ENCODE measurements around the gene CRIP3. TPM values are rescaled to one million over a fixed set of nuclear protein-coding genes. Genes with fewer than 3 reads are reported as not detected.
A peak's percentile ranks its signal among the peaks of the same experiment; 100 is the strongest.

Gene CRIP3
- total RNA-seq, 2 donors from 2014 or later, result 2.0 TPM; not detected in 1

DNA sequence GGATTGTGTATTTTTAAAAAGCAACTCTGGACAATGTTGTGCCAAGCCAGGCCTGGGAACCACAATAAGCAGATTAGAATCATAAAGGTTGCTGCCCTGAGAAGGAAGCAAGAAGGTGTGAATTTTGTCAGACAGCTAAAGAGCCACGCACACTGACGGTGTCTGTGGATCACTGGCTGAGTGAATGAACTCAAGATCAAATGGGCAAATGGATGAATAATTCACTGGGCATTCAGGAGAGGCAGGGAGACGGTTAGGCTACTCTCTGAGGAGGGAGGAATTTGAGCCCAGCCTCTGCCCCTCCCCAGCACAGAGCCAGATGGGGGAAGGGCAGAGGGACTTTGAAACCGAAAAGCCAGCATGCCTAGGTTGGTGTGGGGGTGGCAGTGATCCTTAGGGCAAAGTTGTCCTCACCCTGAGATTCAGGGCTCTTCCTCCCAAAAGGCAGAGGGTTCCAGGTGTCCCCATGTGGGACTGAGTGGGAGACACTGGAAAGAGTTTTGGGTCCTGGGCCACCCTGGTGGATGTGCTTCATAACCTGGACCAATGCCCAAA is 30.0 kb downstream of the CRIP3 start:
- peaks cover 20 to 32% of the 10 kb centered on the region in 2 donors for H3K27me3 Mint-ChIP-seq
- ATAC-seq (no peak), DNase-seq (ENCODE audit: low spot score) (no peak)
- no peak overlapping the region for H3K27ac Mint-ChIP-seq
- peaks cover 12 to 22% of the 10 kb centered on the region in 2 donors for H3K4me1 Mint-ChIP-seq (ENCODE audit: low read depth in 2 of 2)
- H3K36me3 Mint-ChIP-seq, result no peaks in the 10 kb centered on the region
- H3K4me3 Mint-ChIP-seq, result no peak overlapping the region
- no peaks in the 10 kb centered on the region for H3K9me3 Mint-ChIP-seq

DNA sequence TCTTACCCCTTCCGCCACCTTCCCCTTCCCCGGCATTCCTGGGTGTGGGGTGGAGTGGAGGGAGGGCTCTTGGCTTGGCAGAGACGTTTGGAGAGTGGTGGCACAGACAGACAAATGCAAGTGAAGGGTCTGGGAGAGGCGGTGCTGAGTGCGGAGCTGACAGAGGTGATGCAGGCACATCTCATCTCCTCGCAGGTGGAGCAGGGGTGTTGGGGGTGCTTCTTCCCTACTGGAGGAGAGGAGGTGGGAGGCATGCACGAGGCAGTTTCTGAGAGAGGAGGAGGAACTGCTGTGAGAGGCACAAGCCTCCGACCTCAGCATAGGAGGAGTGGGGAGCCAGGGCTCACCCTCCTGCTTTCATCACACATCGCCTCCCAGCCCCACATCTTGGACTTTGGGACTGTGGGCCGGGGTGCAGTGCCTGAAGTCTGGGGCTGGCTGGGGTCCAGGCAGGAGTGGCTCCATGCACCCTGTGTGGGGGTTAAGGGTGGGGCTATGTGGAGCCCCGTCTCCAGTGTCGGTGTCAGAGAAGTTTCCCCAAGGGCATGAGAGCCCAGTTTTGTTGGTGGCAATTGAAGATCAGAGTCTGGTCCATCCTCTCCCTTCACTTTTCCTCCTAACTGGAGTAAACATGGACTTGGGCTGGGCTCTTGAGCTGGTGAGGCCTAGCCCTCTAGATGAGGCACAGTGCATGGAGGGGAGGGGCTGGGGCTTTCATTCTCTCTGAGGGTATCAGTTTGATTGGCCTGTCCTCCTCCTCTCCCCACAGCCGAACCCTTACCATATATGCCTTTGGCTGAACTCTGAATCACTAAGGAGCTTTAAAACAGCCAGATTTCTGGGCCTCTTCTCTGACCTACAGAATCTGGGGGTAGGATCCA is 30.7 kb downstream of the CRIP3 start:
- no peak overlapping the region for H3K4me3 Mint-ChIP-seq
- no peak for DNase-seq (ENCODE audit: low spot score)
- no peak overlapping the region for H3K27ac Mint-ChIP-seq
- peaks cover 20 to 32% of the 10 kb centered on the region in 2 donors for H3K27me3 Mint-ChIP-seq
- H3K4me1 Mint-ChIP-seq (ENCODE audit: low read depth in 2 of 2), result peaks cover 12 to 25% of the 10 kb centered on the region in 2 donors
- no peaks in the 10 kb centered on the region for H3K36me3 Mint-ChIP-seq
- no peaks in the 10 kb centered on the region for H3K9me3 Mint-ChIP-seq
- ATAC-seq, result no peak

DNA sequence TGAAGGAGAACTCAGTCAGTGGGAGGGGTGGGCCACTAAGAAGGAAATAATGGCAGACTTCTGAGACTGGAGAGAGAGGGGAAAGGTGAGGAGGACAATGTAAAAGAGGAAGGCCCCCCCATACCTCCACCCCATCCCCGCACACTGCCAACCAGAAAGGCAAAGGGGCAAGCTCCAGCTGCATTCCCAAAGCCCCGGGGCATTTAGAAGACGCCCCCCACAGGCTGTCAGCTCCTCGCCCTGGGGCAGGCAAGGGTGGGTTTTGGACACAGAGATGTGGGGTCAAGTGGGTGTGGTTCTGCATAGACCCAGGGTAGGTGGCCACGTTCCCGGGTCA is 31.4 kb downstream of the CRIP3 start:
- ATAC-seq (no peak), DNase-seq (ENCODE audit: low spot score) (no peak)
- Mint-ChIP-seq H3K4me3 (peak overlapping the region; percentile 88), H3K4me1 (ENCODE audit: low read depth in 2 of 2) (peaks cover 12 to 25% of the 10 kb centered on the region in 2 donors), H3K27me3 (peaks cover 20 to 29% of the 10 kb centered on the region in 2 donors), H3K27ac (no peak overlapping the region), H3K36me3 (no peaks in the 10 kb centered on the region), H3K9me3 (no peaks in the 10 kb centered on the region)

DNA sequence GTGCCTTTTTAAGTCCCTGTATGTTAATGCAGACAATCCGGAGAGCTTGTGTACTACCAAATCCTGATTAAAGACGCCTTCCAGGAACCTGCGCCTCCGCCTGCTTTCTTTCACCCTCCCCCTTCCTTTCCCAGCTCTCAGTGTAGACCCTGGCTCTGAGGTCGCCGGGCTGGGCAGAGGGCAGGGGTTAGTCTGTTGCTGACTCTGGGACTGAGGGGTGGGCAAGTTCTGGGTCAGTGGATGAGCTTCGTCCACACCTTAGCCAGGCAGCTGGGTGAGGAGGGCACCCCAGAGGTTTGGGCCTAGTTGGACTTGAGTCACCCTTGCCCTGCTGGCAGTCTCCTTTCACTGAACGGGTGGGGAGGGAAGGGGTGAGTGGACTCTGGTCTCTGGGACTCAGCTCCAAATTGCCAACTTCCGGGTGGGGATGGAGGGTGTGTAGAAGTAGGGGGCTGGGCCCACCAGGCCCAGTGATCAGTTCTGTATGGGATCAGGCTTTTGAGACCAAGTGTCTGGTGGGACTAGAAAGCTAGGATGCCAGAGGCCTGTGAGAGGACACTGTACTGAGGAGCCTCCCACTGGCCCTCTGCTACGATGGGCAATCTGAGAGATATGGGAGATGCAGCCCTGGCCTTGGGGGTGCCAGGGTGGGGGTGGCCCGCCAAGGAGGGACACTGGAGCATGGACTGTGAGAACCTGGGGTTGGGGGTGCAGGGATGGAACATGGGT is 31.9 kb downstream of the CRIP3 start:
- Mint-ChIP-seq H3K9me3 (no peaks in the 10 kb centered on the region), H3K27ac (no peak overlapping the region), H3K27me3 (peaks cover 20 to 28% of the 10 kb centered on the region in 2 donors), H3K36me3 (no peaks in the 10 kb centered on the region), H3K4me1 (ENCODE audit: low read depth in 2 of 2) (peaks cover 12 to 25% of the 10 kb centered on the region in 2 donors), H3K4me3 (peak overlapping the region; percentile 88)
- DNase-seq (ENCODE audit: low spot score) (no peak), ATAC-seq (no peak)

DNA sequence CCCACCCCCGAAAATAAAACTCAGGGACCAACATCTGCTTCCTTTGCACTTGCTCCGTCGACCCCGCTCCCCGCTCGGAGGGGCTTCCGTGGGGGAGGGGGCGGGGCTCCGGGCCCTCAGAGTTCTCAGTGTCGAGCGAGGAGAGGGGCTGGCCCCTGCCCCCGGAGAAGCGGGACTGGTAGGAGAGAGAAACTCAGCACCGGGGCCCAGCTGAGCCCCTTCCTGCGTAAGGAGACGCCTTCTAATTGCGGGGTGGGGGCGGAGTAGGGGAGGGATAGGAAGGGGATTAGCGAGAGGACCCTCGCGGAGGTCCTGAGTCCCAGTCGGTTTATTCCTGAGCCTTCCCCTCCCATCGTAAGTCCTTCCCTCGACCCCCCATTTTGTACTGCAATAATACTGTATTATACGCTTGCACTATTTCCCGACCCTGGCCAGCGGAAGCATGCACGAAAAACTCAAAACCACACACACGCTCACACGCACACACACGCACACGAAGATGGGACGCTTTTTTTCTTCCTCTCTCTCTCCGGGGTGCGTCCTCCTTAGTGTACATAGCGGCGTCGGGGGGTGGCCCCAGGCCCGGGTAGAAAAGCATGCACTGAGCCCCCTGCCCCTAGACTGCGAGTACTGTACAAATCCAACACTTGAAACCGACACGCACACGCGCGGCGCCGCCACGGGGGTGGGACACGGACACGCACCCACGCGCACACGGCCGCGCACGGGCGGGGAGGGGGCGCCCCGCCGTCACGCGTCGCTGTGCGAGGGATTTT is 32.6 kb downstream of the CRIP3 start:
- peak overlapping the region; percentile 88 for H3K4me3 Mint-ChIP-seq
- H3K4me1 Mint-ChIP-seq (ENCODE audit: low read depth in 2 of 2), result peaks cover 12 to 25% of the 10 kb centered on the region in 2 donors
- H3K9me3 Mint-ChIP-seq, result no peaks in the 10 kb centered on the region
- H3K27ac Mint-ChIP-seq, result no peak overlapping the region
- H3K36me3 Mint-ChIP-seq, result no peaks in the 10 kb centered on the region
- no peak for DNase-seq (ENCODE audit: low spot score)
- ATAC-seq, result peak in 1 of 2 donors; percentile 26
- peaks cover 17 to 22% of the 10 kb centered on the region in 2 donors for H3K27me3 Mint-ChIP-seq

DNA sequence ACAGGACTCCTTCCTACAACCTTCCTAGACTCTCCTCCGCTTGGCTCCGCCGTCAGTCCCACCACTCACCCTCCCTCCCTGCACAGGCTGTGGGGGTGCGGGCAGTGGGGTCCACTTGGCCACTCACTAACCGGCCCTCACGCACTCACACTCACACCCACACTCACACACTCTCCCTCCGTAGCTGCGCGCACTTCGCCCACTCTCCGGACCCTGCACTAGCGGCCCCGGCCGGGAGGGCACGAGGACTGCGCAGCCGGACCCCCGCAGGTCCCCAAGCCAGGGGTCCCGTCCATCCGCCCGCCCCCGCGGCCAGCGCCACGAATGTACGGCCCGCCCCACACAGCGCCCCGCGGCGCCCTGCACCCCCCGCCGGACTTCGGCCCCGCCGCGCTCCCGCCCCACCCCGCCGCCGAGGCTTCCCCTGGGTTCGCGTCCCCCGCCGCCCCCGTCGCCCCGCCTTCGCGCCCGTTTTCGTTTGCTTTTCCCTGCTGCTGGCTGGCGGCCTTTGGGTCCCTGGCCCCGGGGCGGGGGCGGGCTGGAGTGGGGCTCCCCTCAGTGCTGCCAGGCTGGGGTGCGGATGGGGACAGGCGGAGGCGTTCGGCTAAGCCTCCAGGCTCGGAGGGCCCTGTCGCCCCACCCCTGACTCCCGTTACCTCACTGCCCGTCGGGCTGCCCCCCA is 33.6 kb downstream of the CRIP3 start:
- ATAC-seq (peak; percentile 29 to 43), DNase-seq (ENCODE audit: low spot score) (no peak)
- Mint-ChIP-seq H3K4me1 (ENCODE audit: low read depth in 2 of 2) (peaks cover 12 to 27% of the 10 kb centered on the region in 2 donors), H3K27ac (no peak overlapping the region), H3K9me3 (no peaks in the 10 kb centered on the region), H3K4me3 (no peak overlapping the region), H3K36me3 (no peaks in the 10 kb centered on the region), H3K27me3 (peaks cover 8 to 20% of the 10 kb centered on the region in 2 donors)

DNA sequence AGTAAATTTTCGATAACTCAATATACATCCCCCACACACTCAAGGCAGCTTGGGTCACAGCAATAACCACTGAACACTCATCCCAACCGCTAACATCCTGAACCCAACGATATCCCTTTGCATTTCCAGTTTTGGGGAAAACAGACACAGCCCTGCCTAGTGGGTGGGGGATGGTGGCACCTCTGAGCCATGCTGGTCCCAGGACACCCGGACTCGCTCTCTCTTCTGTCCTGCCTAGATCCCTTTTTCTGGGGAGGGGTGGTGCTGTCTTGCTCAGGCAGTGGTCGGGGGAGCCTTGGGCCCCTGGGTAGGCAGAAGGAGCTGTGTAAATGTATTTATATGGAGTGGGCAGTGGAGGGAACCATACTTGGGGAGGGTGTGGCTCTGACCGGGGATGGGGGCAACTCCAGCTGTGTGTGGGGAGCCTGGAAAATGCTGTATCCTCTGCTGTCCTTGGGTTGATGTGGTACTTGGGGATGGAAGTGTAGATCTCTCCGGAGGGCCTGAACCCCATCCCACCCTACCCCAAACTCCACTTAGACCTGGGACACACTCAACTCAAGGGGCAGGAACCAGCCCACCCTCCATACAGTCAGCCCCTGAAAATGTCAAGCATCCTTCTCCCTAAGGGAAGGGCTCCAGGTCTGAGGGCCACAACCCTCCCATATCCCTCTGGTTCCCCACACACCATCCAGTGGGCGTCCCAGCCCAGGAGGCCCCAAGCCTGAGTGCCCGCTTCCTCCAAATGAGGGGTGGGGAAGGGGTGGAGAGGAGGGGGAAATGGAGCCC is 34.3 kb downstream of the CRIP3 start:
- Mint-ChIP-seq H3K27ac (no peak overlapping the region), H3K36me3 (no peaks in the 10 kb centered on the region), H3K4me3 (no peak overlapping the region), H3K4me1 (ENCODE audit: low read depth in 2 of 2) (peaks cover 12 to 28% of the 10 kb centered on the region in 2 donors), H3K9me3 (no peaks in the 10 kb centered on the region), H3K27me3 (peaks cover 8 to 22% of the 10 kb centered on the region in 2 donors)
- no peak for ATAC-seq
- DNase-seq (ENCODE audit: low spot score), result peak; percentile 39

DNA sequence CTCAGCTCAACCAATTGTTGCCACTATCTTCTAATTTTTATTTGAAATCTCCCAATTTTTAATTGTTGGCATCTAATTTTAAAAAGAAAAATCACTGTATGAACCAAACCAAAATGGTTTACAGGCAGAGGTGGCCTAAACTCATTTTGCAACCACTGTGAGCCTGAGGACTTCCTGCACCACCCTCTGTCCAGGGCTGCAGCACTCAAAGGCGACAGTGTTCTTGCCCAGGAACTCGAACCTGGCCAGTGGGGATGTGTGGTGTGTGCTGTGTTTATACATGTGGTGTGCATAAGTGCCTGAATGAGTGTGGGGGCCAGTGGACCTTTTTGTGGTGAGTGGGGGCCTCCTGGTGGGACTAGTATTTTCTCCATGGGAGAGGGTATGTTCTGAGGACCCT is 34.9 kb downstream of the CRIP3 start:
- Mint-ChIP-seq H3K4me3 (no peak overlapping the region), H3K27ac (no peak overlapping the region), H3K4me1 (ENCODE audit: low read depth in 2 of 2) (peaks cover 17 to 33% of the 10 kb centered on the region in 2 donors), H3K9me3 (no peaks in the 10 kb centered on the region), H3K27me3 (peaks cover 8 to 26% of the 10 kb centered on the region in 2 donors), H3K36me3 (no peaks in the 10 kb centered on the region)
- no peak for ATAC-seq
- DNase-seq (ENCODE audit: low spot score), result peak; percentile 15

DNA sequence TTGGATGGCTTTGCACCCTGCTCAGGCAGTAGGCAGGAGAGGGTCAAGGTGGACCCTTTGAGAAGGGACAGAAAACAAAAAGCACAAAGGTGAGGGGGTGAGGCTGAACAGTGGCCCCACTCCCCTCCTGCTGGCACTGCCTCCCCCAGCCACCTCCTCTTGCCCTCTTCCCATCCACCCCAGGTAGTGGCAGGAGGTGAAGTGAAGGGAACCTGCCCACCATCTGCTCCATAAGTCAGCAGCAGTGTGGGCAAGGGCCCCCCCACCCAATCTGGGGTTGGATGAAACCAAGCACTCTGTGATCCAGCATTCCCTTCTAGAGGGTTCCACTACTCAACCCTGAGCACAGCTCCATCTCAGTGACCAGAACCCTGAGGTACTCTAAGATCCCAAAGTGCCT is 36.7 kb downstream of the CRIP3 start:
- peaks cover 8 to 24% of the 10 kb centered on the region in 2 donors for H3K27me3 Mint-ChIP-seq
- H3K36me3 Mint-ChIP-seq, result no peaks in the 10 kb centered on the region

DNA sequence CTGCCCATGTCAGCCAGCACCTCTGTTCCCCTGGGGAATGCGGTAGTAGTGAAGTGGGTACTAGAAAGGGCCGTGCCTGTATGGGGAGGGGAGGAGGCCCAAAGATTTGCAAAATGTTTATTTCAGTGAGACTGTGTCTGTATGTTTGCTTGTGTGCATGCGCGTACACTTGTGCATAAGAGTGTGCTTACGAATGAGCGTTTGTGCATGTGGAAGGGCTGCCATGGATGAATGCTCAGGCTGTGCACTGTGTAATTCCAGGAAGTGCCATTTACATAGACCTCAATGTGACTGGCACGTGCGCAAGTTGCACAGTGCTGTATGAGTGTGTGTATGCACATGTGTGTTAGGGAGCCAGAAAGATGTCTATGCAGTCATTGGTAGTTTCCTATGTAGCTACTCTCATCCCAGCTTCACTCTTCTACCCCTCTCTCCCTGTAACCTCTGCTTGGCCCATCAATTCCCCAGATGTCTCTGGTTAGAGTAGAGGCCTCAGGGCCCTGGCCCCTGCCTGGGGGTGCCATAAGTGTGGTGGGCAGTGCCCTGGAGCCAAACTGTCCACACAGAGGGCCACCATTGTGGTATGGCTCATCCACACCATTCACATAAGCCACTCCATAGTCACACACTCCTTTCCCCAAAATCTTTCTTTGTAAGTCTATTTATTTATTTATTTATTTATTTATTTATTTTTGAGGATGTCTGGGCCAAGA is 37.4 kb downstream of the CRIP3 start:
- H3K4me1 Mint-ChIP-seq (ENCODE audit: low read depth in 2 of 2), result peaks cover 11 to 23% of the 10 kb centered on the region in 2 donors
- H3K27ac Mint-ChIP-seq, result no peak overlapping the region
- no peaks in the 10 kb centered on the region for H3K9me3 Mint-ChIP-seq
- peaks cover 5 to 22% of the 10 kb centered on the region in 2 donors for H3K27me3 Mint-ChIP-seq
- peak; percentile 31 for DNase-seq (ENCODE audit: low spot score)
- no peak overlapping the region for H3K4me3 Mint-ChIP-seq
- no peaks in the 10 kb centered on the region for H3K36me3 Mint-ChIP-seq
- no peak for ATAC-seq

More for the DNA sequence above, 36.7 kb downstream of the CRIP3 start:
- Mint-ChIP-seq H3K4me1 (ENCODE audit: low read depth in 2 of 2) (peaks cover 13 to 27% of the 10 kb centered on the region in 2 donors), H3K9me3 (no peaks in the 10 kb centered on the region), H3K27ac (no peak overlapping the region), H3K4me3 (no peak overlapping the region)
- DNase-seq (ENCODE audit: low spot score) (peak; percentile 49), ATAC-seq (no peak)

DNA sequence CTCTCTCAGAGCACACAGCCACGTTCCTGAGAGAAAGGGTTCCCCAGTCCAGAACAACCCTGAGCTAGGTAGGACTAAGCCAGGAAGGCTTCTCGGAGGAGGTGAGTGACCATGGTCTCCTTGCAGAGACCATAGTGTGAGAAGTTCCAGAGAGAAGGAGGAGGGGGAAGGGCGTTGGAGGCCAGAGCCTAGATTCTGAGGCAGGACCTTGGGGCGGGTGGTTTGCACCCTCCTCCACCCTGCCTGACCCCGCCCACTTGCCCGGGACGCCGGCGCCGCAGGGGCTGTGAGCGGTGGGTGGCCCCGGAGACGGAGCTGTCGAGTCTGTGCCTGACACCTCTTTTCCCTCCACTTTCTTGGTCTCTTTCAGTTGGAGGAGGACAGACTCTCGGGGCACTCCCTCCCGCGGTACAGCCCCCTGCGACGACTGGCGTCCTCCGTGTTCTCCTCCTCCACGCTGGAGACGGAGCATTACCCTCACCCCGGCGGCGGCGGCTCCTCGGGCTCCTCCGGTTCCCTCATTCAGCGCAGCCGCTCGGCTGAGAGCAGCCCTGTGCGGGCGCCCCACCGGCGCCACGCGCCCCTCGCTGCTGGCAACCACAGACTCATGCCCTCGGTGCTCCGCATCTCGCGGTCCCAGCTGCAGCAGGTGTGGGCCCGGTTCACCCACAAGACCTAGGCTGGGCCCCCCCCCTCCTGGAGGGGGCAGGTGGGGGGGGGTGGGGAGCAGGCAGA is 39.2 kb downstream of the CRIP3 start:
- Mint-ChIP-seq H3K27ac (no peak overlapping the region), H3K27me3 (peaks cover 0 to 19% of the 10 kb centered on the region in 2 donors), H3K4me3 (peak overlapping the region; percentile 70), H3K36me3 (no peaks in the 10 kb centered on the region), H3K9me3 (no peaks in the 10 kb centered on the region), H3K4me1 (ENCODE audit: low read depth in 2 of 2) (peaks cover 6 to 16% of the 10 kb centered on the region in 2 donors)
- peak; percentile 60 for DNase-seq (ENCODE audit: low spot score)
- ATAC-seq, result peak; percentile 63 to 66
